Psoas muscle (tissue), 8 donors: Measurements from ENCODE around the gene PYGM. TPM values are rescaled to one million over a fixed set of nuclear protein-coding genes. Genes with fewer than 3 reads are reported as not detected.

Experiments used
- ATAC-seq, 4 donors: fragments of 200-7000 bp; cut with Tn5 transposase; one replicate each; pipeline ENCODE4 v1.9.1; 2020; ENCODE audit warnings: moderate library complexity in 3 of 4, mild to moderate bottlenecking in 2 of 4
- DNase-seq, 2 donors: peaks; one replicate each; pipeline ENCODE4 v3.0.0-alpha.2; 2020
- H3K27ac ChIP-seq: fragments of 200-600 bp; one replicate; pipeline ENCODE4 v1.8.0; 2022
- H3K27me3 ChIP-seq, 3 donors: fragments of 200-600 bp in 1 of 3; one replicate each; pipeline versions ENCODE4 v1.6.1 to v1.8.0; 2013 to 2022; ENCODE audit warnings: low read length in 2 of 3, mild to moderate bottlenecking in 2 of 3, moderate library complexity in 1 of 3; ENCODE audit not compliant: insufficient read depth in 3 of 3
- H3K36me3 ChIP-seq, 2 donors: fragments of 200-600 bp in 1 of 2; one replicate each; pipeline versions ENCODE4 v1.6.1 to v1.8.0; 2013 to 2022; ENCODE audit warnings: low read depth in 1 of 2, mild to moderate bottlenecking in 1 of 2, moderate library complexity in 1 of 2; ENCODE audit not compliant: insufficient read depth in 1 of 2
- H3K4me1 ChIP-seq: fragments of 200-600 bp; one replicate; pipeline ENCODE4 v1.8.0; 2022
- H3K4me3 ChIP-seq: fragments of 200-600 bp; one replicate; pipeline ENCODE4 v1.8.0; 2022; ENCODE audit warnings: mild to moderate bottlenecking
- H3K9me3 ChIP-seq: fragments of 200-600 bp; one replicate; pipeline ENCODE4 v1.8.0; 2022
- CTCF ChIP-seq: fragments of 200-600 bp; IDR thresholded peaks from one replicate; pipeline ENCODE4 v1.8.0; 2022; ENCODE audit warnings: antibody characterized with exemption
- WGBS, 3 donors: extraction: QIAGEN DNeasy Blood & Tissue Kit; methylation state at CpG; one replicate each; pipeline versions ENCODE4 v1.1.6 to v1.1.7; 2013; 5-methylcytosine and 5-hydroxymethylcytosine counted together
- intact Hi-C, 2 donors: fragments of 100-400 bp; cut with DNase I; formaldehyde crosslinking; loops; one replicate each; pipeline versions ENCODE4 v1.11.0 to v1.14.2; 2022
- polyA plus RNA-seq, 3 donors: library from polyadenylated mRNA; stranded (reverse); fragments of 200-250 nt; gene quantifications; one replicate each; pipeline ENCODE4 v1.2.3, GENCODE V29; 2013
- total RNA-seq, 4 donors: library from RNA; stranded (reverse); fragmentation: NEBNext Ultra II Directional in 2 of 4; extraction: Animal tissue kit (Norgen Biotek cat#: 25700) in 2 of 4; gene quantifications; one replicate each; pipeline versions ENCODE4 v1.2.1 to v1.2.4, GENCODE V29; 2021 to 2023
- donor health status: healthy with polysubstance abuse.
- donor health status: DM: no; HTN: no; CAD: no; lungs with moderate emphysema.
- donor health status: Bipolar disorder and iron deficiency.
- donor health status: healthy.
- donor health status: DM: yes; HTN: yes; CAD: no.
- donor health status: DM: no; HTN: no; CAD: no.
- donor health status: DM: no; HTN: no; CAD: no.
- donor health status: DM: yes; HTN: yes; CAD: no.

PYGM gene
- total and polyA plus RNA-seq, 7 donors, result 511 to 2,203 (median 1,729) TPM

- H3K27me3 ChIP-seq, result peaks cover 5 to 74% (median 23%) of the 10 kb centered on the region in 3 donors
- no peak for DNase-seq
- 17 to 20% (median 18%) methylated on average over 24 to 39 of the region's 39 CpGs for WGBS, 3 donors
Observed at GRCh38 chr11:64713781-64714363, 45.9 kb downstream of the PYGM start.

GRCh38 chr11:64713016-64713707 lies 46.6 kb downstream of the PYGM start:
- H3K4me3 ChIP-seq, result no peak overlapping the region
- ATAC-seq (peak in 1 of 4 donors; percentile 30), DNase-seq (peak in 1 of 2 donors; percentile 51)
- H3K27ac ChIP-seq, result no peak overlapping the region
- no peaks in the 10 kb centered on the region for H3K36me3 ChIP-seq
- peaks cover 5 to 74% (median 23%) of the 10 kb centered on the region in 3 donors for H3K27me3 ChIP-seq
- 1 to 2% (median 1%) methylated on average over 79 to 111 of the region's 111 CpGs for WGBS, 3 donors
- H3K4me1 ChIP-seq, result no peaks in the 10 kb centered on the region
- no peaks in the 10 kb centered on the region for H3K9me3 ChIP-seq
- no peak for TF ChIP-seq CTCF
- intact Hi-C loops, result no loop called here

More at GRCh38 chr11:64713781-64714363, 45.9 kb downstream of the PYGM start:
- Histone ChIP-seq H3K9me3 (no peaks in the 10 kb centered on the region), H3K36me3 (no peaks in the 10 kb centered on the region), H3K4me3 (no peak overlapping the region), H3K27ac (no peak overlapping the region), H3K4me1 (no peaks in the 10 kb centered on the region)
- TF ChIP-seq CTCF, result no peak
- intact Hi-C loops, result no loop called here
- ATAC-seq, result no peak

- TF ChIP-seq CTCF, result no peak
- intact Hi-C loops, result no loop called here
- Histone ChIP-seq H3K27ac (no peak overlapping the region), H3K27me3 (peaks cover 5 to 70% (median 23%) of the 10 kb centered on the region in 3 donors), H3K4me1 (no peaks in the 10 kb centered on the region), H3K4me3 (no peak overlapping the region), H3K9me3 (no peaks in the 10 kb centered on the region), H3K36me3 (no peaks in the 10 kb centered on the region)
- peak in 1 of 4 donors; percentile 29 for ATAC-seq
- WGBS, 3 donors, result 9 to 10% (median 10%) methylated on average over 38 to 45 of the region's 45 CpGs
- DNase-seq, result no peak
Observed at GRCh38 chr11:64712430-64713015, 47.3 kb downstream of the PYGM start.

- Histone ChIP-seq H3K27ac (no peak overlapping the region), H3K27me3 (peaks cover 5 to 66% (median 20%) of the 10 kb centered on the region in 3 donors), H3K4me3 (no peak overlapping the region), H3K36me3 (no peaks in the 10 kb centered on the region), H3K9me3 (no peaks in the 10 kb centered on the region), H3K4me1 (no peaks in the 10 kb centered on the region)
- no peak for TF ChIP-seq CTCF
- intact Hi-C loops, result no loop called here
- WGBS, 3 donors, result 64 to 71% (median 68%) methylated on average over 19 of the region's 19 CpGs
- DNase-seq (no peak), ATAC-seq (no peak)
Observed at GRCh38 chr11:64711956-64712362, 47.8 kb downstream of the PYGM start.
